ENCODE measurements around the gene SCCPDH. TPM values are rescaled to one million over a fixed set of nuclear protein-coding genes. Genes with fewer than 3 reads are reported as not detected.

Gene SCCPDH
- total and polyA plus RNA-seq, 2 of the 13 experiments (the other 11 are each of a cell fraction or from before 2014, with no cell fraction given): 36.7 to 62.3 TPM

DNA sequence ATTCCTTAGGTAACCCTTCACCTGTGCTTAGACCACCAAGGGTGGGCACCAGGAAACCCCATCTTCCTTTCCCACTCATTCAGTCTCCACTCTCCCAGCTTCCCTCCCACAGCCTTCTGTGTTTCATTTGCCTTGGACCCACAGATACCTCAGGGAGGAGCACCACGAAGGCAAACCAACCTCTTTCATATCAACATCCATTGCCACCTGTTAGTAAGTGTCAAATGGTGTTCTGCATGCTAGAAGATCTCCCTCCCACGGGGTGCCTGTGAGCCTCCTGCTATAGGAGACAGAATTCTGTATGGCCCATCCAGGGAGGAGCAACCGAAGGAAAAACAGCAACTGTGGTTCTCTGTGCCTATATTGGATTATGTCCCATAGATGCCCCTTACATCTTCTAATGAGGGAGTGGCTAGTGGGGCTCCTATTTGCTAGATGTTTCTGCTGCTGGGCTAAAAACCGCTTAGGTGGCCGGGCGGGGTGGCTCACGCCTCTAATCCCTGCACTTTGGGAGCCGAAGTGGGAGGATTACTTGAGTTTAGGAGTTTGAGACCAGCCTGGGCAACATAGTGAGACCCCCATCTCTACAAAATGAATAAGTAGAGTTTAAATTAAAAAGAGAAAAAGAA, 25.6 kb upstream of the SCCPDH start (continued):
- TF ChIP-seq, protein P1, sequence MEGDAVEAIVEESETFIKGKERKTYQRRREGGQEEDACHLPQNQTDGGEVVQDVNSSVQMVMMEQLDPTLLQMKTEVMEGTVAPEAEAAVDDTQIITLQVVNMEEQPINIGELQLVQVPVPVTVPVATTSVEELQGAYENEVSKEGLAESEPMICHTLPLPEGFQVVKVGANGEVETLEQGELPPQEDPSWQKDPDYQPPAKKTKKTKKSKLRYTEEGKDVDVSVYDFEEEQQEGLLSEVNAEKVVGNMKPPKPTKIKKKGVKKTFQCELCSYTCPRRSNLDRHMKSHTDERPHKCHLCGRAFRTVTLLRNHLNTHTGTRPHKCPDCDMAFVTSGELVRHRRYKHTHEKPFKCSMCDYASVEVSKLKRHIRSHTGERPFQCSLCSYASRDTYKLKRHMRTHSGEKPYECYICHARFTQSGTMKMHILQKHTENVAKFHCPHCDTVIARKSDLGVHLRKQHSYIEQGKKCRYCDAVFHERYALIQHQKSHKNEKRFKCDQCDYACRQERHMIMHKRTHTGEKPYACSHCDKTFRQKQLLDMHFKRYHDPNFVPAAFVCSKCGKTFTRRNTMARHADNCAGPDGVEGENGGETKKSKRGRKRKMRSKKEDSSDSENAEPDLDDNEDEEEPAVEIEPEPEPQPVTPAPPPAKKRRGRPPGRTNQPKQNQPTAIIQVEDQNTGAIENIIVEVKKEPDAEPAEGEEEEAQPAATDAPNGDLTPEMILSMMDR (CRISPR knock-in tag; IDR thresholded peaks at IDR 0.05): no peak
- TF ChIP-seq ZNF772 (CRISPR knock-in tag; IDR thresholded peaks at IDR 0.05): peak; percentile 31; the same call in 1 of the 2 replicates
- no peak for TF ChIP-seq CCAR2 (optimal IDR thresholded peaks at IDR 0.05; ENCODE audit: low read depth, low read length)
- 0 out of 2 replicates have a peak, but pooled peaks have one; percentile 59 for TF ChIP-seq PAX8 (CRISPR knock-in tag; IDR thresholded peaks at IDR 0.05; ENCODE audit: borderline replicate concordance)
- TF ChIP-seq ZNF12 (CRISPR knock-in tag; IDR thresholded peaks at IDR 0.05): no peak
- TF ChIP-seq NKX3-1 (CRISPR knock-in tag; IDR thresholded peaks at IDR 0.05): no peak
- no peak for TF ChIP-seq MTF1 (CRISPR knock-in tag; IDR thresholded peaks at IDR 0.05)
- 0 out of 2 replicates have a peak, but pooled peaks have one; percentile 9 for TF ChIP-seq ZMYM3 (CRISPR knock-in tag; IDR thresholded peaks at IDR 0.05)
- TF ChIP-seq NR2C2 (CRISPR knock-in tag; IDR thresholded peaks at IDR 0.05; ENCODE audit: borderline replicate concordance): peak; percentile 36; the same call in 1 of the 2 replicates
- 0 out of 2 replicates have a peak, but pooled peaks have one; percentile 54 for TF ChIP-seq ZNF34 (CRISPR knock-in tag; IDR thresholded peaks at IDR 0.05; ENCODE audit: borderline replicate concordance)
- no peak for TF ChIP-seq HOXA7 (CRISPR knock-in tag; IDR thresholded peaks at IDR 0.05)

Data from HepG2 (cell line).